Transverse colon (tissue), 4 donors: ENCODE results near the gene ZNF521. TPM values are rescaled to one million over a fixed set of nuclear protein-coding genes. Genes with fewer than 3 reads are reported as not detected.

Source experiments
- DNase-seq: peaks from one replicate; pipeline ENCODE4 v3.0.0-alpha.2; 2019
- H3K27ac ChIP-seq, 4 donors: fragments of 200-600 bp; sonication (generic); 2 replicates each; pipeline ENCODE4 v1.5.1; 2016 to 2018; ENCODE audit warnings: inconsistent platforms in 4 of 4
- H3K27me3 ChIP-seq: fragments of 200-600 bp; sonication (generic); 2 replicates; pipeline ENCODE4 v1.5.1; 2017; ENCODE audit warnings: inconsistent platforms
- H3K36me3 ChIP-seq, 4 donors: fragments of 200-600 bp; sonication (generic); 2 replicates each; pipeline ENCODE4 v1.5.1; 2017 to 2019; ENCODE audit warnings: inconsistent platforms in 4 of 4
- H3K4me1 ChIP-seq, 4 donors: fragments of 200-600 bp; sonication (generic); 2 replicates each; pipeline ENCODE4 v1.5.1; 2017 to 2020; ENCODE audit warnings: inconsistent platforms in 4 of 4
- H3K4me3 ChIP-seq, 4 donors: fragments of 200-600 bp; sonication (generic); 1 replicate in 1 of 4; 2 replicates in 3 of 4; pipeline versions ENCODE4 v1.5.1 to v1.6.1; 2017 to 2019; ENCODE audit warnings: inconsistent platforms in 4 of 4
- H3K9me3 ChIP-seq, 2 donors: fragments of 200-600 bp; sonication (generic); 2 replicates each; pipeline ENCODE4 v1.5.1; 2017 to 2019; ENCODE audit warnings: inconsistent platforms in 2 of 2
- CTCF ChIP-seq, 5 experiments: fragments of 200-600 bp in 3 of 5; fragments of 450-650 bp in 2 of 5; sonication (generic) in 3 of 5; IDR thresholded peaks; 1 replicate in 2 of 5; 2 replicates in 3 of 5; pipeline ENCODE4 v1.5.1; 2016 to 2017; ENCODE audit warnings: antibody characterized with exemption in 5 of 5, inconsistent platforms in 3 of 5, mild to moderate bottlenecking in 2 of 5, moderate library complexity in 1 of 5
- EP300 ChIP-seq: sonication (generic); formaldehyde crosslinking; IDR thresholded peaks from one replicate; pipeline ENCODE4 v1.6.1; 2017; ENCODE audit warnings: antibody characterized with exemption, low read depth
- POLR2A ChIP-seq: fragments of 450-650 bp; IDR thresholded peaks from one replicate; pipeline ENCODE4 v1.6.1; 2016; ENCODE audit warnings: antibody characterized with exemption, mild to moderate bottlenecking, moderate library complexity
- POLR2AphosphoS5 ChIP-seq, 3 donors: sonication (generic); formaldehyde crosslinking; IDR thresholded peaks; one replicate each; pipeline ENCODE4 v1.6.1; 2016; ENCODE audit warnings: antibody characterized with exemption in 3 of 3
- WGBS, 2 donors: methylation state at CpG; one replicate each; pipeline ENCODE4 v1.1.5; 2018; ENCODE audit warnings: low coverage in 1 of 2; 5-methylcytosine and 5-hydroxymethylcytosine counted together
- in situ Hi-C, 4 donors: fragments of 200-750 bp; cut with MboI; loops; one replicate each; pipeline versions ENCODE4 v1.15.0 to v1.15.1; 2017; ENCODE audit warnings: low sequenced_read_pairs in 3 of 4, low pct_ligation_motif_present in 1 of 4, low pct_unique_long_range_greater_than_20kb in 1 of 4
- intact Hi-C: fragments of 100-400 bp; cut with DNase I; formaldehyde crosslinking; loops from one replicate; pipeline ENCODE4 v1.15.1; 2023; ENCODE audit warnings: low total_unique reads
- total RNA-seq, 4 donors: library from RNA; depleted of rRNA; stranded (reverse); fragments of >200 nt; gene quantifications; one replicate each; pipeline ENCODE4 v1.1.0, GENCODE V29; 2016

ZNF521 gene
- total RNA-seq, 4 donors from 2014 or later: 6.4 to 29.5 (median 9.0) TPM

GRCh38 chr18:25284861-25285550 lies 67.0 kb downstream of the ZNF521 start:
- Histone ChIP-seq H3K4me3 (no peak overlapping the region), H3K27me3 (no peaks in the 10 kb centered on the region), H3K36me3 (no peaks in the 10 kb centered on the region), H3K4me1 (peaks cover 0 to 13% (median 0%) of the 10 kb centered on the region in 4 donors), H3K9me3 (no peaks in the 10 kb centered on the region), H3K27ac (peak overlapping the region in 2 of 4 donors; percentile 24 to 41)
- whole genome bisulfite sequencing, 2 donors: 58 to 72% methylated on average over 8 to 10 of the region's 10 CpGs
- no peak for DNase-seq
- intact Hi-C loops: no loop called here
- in situ Hi-C loops: no loop called here
- TF ChIP-seq EP300 (no peak), POLR2AphosphoS5 (IDR thresholded peaks at IDR 0.05) (no peak), CTCF (IDR thresholded peaks at IDR 0.05) (no peak), POLR2A (no peak)

GRCh38 chr18:25284281-25284680 lies 67.7 kb downstream of the ZNF521 start:
- WGBS, 2 donors: 60 to 75% methylated on average over 7 of the region's 7 CpGs
- no peak for DNase-seq
- TF ChIP-seq POLR2AphosphoS5 (IDR thresholded peaks at IDR 0.05) (no peak), EP300 (no peak)
- Histone ChIP-seq H3K27ac (peak overlapping the region in 2 of 4 donors; percentile 24 to 37), H3K27me3 (no peaks in the 10 kb centered on the region), H3K9me3 (no peaks in the 10 kb centered on the region), H3K36me3 (no peaks in the 10 kb centered on the region), H3K4me3 (no peak overlapping the region), H3K4me1 (peaks cover 0 to 13% (median 0%) of the 10 kb centered on the region in 4 donors)
- in situ Hi-C loops: no loop called here
- intact Hi-C loops: no loop called here

- in situ Hi-C loops: no loop called here
- WGBS, 2 donors: 67 to 75% methylated on average over 2 of the region's 2 CpGs
- H3K4me3 ChIP-seq: no peak overlapping the region
- no peak for DNase-seq
- peak overlapping the region in 2 of 4 donors; percentile 24 to 37 for H3K27ac ChIP-seq
- intact Hi-C loops: no loop called here
- TF ChIP-seq POLR2AphosphoS5 (IDR thresholded peaks at IDR 0.05) (no peak), CTCF (IDR thresholded peaks at IDR 0.05) (no peak), EP300 (no peak), POLR2A (no peak)
- no peaks in the 10 kb centered on the region for H3K9me3 ChIP-seq
- H3K36me3 ChIP-seq: no peaks in the 10 kb centered on the region
- H3K27me3 ChIP-seq: no peaks in the 10 kb centered on the region
- H3K4me1 ChIP-seq: peaks cover 0 to 12% (median 0%) of the 10 kb centered on the region in 4 donors
Measured at GRCh38 chr18:25283781-25284180, 68.2 kb downstream of the ZNF521 start.

- Histone ChIP-seq H3K4me1 (peaks cover 0 to 7% (median 0%) of the 10 kb centered on the region in 4 donors), H3K9me3 (no peaks in the 10 kb centered on the region), H3K36me3 (no peaks in the 10 kb centered on the region), H3K27ac (no peak overlapping the region), H3K27me3 (no peaks in the 10 kb centered on the region), H3K4me3 (no peak overlapping the region)
- intact Hi-C loops: no loop called here
- in situ Hi-C loops: no loop called here
- no peak for DNase-seq
- TF ChIP-seq POLR2AphosphoS5 (IDR thresholded peaks at IDR 0.05) (no peak), EP300 (no peak), CTCF (IDR thresholded peaks at IDR 0.05) (no peak), POLR2A (no peak)
- 53 to 65% methylated on average over 3 to 4 of the region's 4 CpGs for WGBS, 2 donors
Measured at GRCh38 chr18:25282896-25283703, 68.9 kb downstream of the ZNF521 start.
